ENCODE results near the gene TMPRSS6.
A peak's percentile ranks its signal among the peaks of the same experiment; 100 is the strongest.

- no peak for TF ChIP-seq POLR2A (IDR thresholded peaks at IDR 0.05)
- TF ChIP-seq, protein P1, sequence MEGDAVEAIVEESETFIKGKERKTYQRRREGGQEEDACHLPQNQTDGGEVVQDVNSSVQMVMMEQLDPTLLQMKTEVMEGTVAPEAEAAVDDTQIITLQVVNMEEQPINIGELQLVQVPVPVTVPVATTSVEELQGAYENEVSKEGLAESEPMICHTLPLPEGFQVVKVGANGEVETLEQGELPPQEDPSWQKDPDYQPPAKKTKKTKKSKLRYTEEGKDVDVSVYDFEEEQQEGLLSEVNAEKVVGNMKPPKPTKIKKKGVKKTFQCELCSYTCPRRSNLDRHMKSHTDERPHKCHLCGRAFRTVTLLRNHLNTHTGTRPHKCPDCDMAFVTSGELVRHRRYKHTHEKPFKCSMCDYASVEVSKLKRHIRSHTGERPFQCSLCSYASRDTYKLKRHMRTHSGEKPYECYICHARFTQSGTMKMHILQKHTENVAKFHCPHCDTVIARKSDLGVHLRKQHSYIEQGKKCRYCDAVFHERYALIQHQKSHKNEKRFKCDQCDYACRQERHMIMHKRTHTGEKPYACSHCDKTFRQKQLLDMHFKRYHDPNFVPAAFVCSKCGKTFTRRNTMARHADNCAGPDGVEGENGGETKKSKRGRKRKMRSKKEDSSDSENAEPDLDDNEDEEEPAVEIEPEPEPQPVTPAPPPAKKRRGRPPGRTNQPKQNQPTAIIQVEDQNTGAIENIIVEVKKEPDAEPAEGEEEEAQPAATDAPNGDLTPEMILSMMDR (IDR thresholded peaks at IDR 0.05) = peak in 1 of 4 experiments; percentile 22
- TF ChIP-seq POLR2AphosphoS5 (IDR thresholded peaks at IDR 0.05) = no peak
- TF ChIP-seq EP300 (IDR thresholded peaks at IDR 0.05) = no peak
Observed at GRCh38 chr22:37045958-37046357, 63.6 kb downstream of the TMPRSS6 start.
